ENCODE results near the gene SLC12A5. TPM values are rescaled to one million over a fixed set of nuclear protein-coding genes. Genes with fewer than 3 reads are reported as not detected.
A peak's percentile ranks its signal among the peaks of the same experiment; 100 is the strongest.

Gene SLC12A5
- total and polyA plus RNA-seq, 9 of the 15 experiments (the other 6 are each of a cell fraction or from before 2014, with no cell fraction given) = 0.36 to 7.5 (median 2.1) TPM

- no peak for TF ChIP-seq PBX2 (CRISPR knock-in tag; IDR thresholded peaks at IDR 0.05; ENCODE audit: low read depth)
- no peak for TF ChIP-seq PBX2 (tag; conservative IDR thresholded peaks at IDR 0.05; ENCODE audit: low read depth)
- peak; percentile 99 for TF ChIP-seq ZFP36 (IDR thresholded peaks at IDR 0.05; ENCODE audit: low read depth, low read length, partially characterized antibody)
- no peak for TF ChIP-seq BRD4 (IDR thresholded peaks at IDR 0.05)
- TF ChIP-seq ZNF436 (CRISPR knock-in tag; IDR thresholded peaks at IDR 0.05) = peak; percentile 77
- TF ChIP-seq PHF20 (IDR thresholded peaks at IDR 0.05; ENCODE audit: partially characterized antibody) = peak; percentile 71
- TF ChIP-seq TFE3 (CRISPR knock-in tag; IDR thresholded peaks at IDR 0.05) = no peak
- TF ChIP-seq GATAD2A (IDR thresholded peaks at IDR 0.05) = peak; percentile 52; the same call in 1 of the 2 replicates
- no peak for TF ChIP-seq ZNF224 (CRISPR knock-in tag; IDR thresholded peaks at IDR 0.05)
- no peak for TF ChIP-seq POLR2A (conservative IDR thresholded peaks at IDR 0.05)
- TF ChIP-seq CBX1 (IDR thresholded peaks at IDR 0.05; ENCODE audit: low read depth) = peak; percentile 54; the same call in 1 of the 2 replicates
- TF ChIP-seq SUPT5H (IDR thresholded peaks at IDR 0.05) = no peak
- TF ChIP-seq FOSL1 (tag; conservative IDR thresholded peaks at IDR 0.05) = peak; percentile 63
- TF ChIP-seq GABPB2 (CRISPR knock-in tag; conservative IDR thresholded peaks at IDR 0.05) = no peak
- no peak for TF ChIP-seq CCAR2 (IDR thresholded peaks at IDR 0.05; ENCODE audit: low read depth, low read length)
- TF ChIP-seq ZNF507 (tag; conservative IDR thresholded peaks at IDR 0.05) = no peak
- TF ChIP-seq ID3 (CRISPR knock-in tag; IDR thresholded peaks at IDR 0.05) = no peak
- peak; percentile 98 for TF ChIP-seq ID3 (tag; IDR thresholded peaks at IDR 0.05)
- no peak for TF ChIP-seq NFIX (CRISPR knock-in tag; IDR thresholded peaks at IDR 0.05; ENCODE audit: low read depth)
- no peak for TF ChIP-seq CBX5 (IDR thresholded peaks at IDR 0.05; ENCODE audit: borderline replicate concordance, low read depth)
- no peak for TF ChIP-seq ZNF324 (CRISPR knock-in tag; IDR thresholded peaks at IDR 0.05)
- peak; percentile 61 for TF ChIP-seq EP400 (IDR thresholded peaks at IDR 0.05)
- no peak for TF ChIP-seq PHB (CRISPR knock-in tag; IDR thresholded peaks at IDR 0.05)
- TF ChIP-seq ZFX (CRISPR knock-in tag; IDR thresholded peaks at IDR 0.05) = no peak
Measured at GRCh38 chr20:45983279-45983743, 45.7 kb upstream of the SLC12A5 start (continued).

Measured in K562 (cell line).